Kidney capillary endothelial cell (primary cell): ENCODE measurements around the gene RPS6KA2.
"Not testable (repeated sequence)": the region's sequence is repeated elsewhere in the genome, so short reads cannot be mapped to it uniquely, and the experiment has no call there.

Source experiments
- DNase-seq: peaks from one replicate; pipeline ENCODE4 v3.0.0-alpha.2; 2018; ENCODE audit warnings: low spot score

RPS6KA2 gene

GRCh38 chr6:166635013-166635970, 8.2 kb upstream of the RPS6KA2 start:
- no peak for DNase-seq

- DNase-seq: not testable (repeated sequence)
These were observed 7.5 kb upstream of the RPS6KA2 start for GRCh38 chr6:166634581-166634980.

- peak; percentile 92 for DNase-seq
These were observed 6.9 kb upstream of the RPS6KA2 start for GRCh38 chr6:166633732-166634535.

GRCh38 chr6:166632731-166633130, 5.7 kb upstream of the RPS6KA2 start:
- no peak for DNase-seq

GRCh38 chr6:166630462-166630861, 3.4 kb upstream of the RPS6KA2 start:
- peak; percentile 72 for DNase-seq

DNA sequence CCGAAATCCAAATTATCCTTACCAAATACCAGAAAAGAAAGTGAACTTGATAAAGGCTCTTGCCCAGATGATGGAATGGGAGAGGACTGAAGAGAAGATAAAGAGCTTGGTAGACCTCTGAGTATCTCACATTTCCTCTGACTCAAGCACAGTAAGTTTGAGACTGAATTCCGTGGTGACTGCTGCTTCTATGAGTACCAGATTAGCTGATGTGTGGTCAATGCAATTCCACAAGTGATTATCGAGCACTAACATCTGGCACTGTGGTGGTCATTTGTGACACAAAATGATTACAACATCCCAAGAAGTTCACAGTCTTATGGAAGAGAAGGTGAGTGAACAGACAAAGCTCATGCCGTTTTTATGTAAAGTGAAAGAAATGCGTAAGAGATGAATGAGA, 2.6 kb upstream of the RPS6KA2 start:
- DNase-seq: no peak

DNA sequence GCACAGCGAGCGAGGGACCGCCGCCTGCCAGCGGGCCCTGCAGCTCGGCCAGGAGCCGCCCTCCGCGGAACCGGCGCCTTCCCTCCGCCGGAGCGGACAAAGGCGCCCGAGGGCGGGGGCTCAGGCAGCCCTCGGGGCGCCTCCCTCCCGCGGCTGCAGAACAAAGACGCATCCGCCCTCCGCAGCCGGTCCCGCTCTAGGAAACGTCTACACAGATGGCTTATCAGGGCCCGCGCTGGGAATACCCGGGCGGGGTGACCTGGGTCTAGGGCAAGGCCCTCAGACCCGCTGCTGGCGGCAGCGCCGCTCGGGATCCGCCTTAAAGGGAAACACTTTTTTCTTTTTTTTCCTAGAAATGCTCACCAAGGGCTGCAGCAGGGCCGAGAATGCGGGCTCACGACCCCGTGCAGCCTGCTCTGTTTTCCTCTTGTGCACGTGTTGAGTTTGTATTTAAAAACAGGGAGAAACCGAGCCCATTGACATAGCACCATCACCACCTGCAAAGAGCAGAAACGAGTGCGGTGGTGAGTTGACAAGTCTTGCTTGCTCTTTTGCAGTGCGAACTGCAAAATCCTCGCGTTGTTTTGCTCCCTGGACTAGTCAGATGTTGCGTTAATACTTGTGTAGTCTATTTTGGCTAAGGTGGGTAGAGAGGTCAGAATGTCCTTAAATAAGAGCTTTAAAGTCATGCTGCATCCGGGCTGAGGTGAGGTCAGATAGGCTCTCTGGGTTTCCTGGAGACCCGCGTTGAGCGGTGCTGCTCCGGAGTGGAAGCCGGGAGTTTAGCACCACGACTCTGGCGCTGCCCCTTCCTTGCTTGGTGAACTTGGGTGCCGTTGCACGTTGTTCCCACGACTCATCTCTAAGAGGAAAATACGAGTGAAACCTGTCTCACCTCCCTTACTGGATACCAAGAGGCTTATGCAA, 1.1 kb upstream of the RPS6KA2 start:
- DNase-seq: peak; percentile 83

DNA sequence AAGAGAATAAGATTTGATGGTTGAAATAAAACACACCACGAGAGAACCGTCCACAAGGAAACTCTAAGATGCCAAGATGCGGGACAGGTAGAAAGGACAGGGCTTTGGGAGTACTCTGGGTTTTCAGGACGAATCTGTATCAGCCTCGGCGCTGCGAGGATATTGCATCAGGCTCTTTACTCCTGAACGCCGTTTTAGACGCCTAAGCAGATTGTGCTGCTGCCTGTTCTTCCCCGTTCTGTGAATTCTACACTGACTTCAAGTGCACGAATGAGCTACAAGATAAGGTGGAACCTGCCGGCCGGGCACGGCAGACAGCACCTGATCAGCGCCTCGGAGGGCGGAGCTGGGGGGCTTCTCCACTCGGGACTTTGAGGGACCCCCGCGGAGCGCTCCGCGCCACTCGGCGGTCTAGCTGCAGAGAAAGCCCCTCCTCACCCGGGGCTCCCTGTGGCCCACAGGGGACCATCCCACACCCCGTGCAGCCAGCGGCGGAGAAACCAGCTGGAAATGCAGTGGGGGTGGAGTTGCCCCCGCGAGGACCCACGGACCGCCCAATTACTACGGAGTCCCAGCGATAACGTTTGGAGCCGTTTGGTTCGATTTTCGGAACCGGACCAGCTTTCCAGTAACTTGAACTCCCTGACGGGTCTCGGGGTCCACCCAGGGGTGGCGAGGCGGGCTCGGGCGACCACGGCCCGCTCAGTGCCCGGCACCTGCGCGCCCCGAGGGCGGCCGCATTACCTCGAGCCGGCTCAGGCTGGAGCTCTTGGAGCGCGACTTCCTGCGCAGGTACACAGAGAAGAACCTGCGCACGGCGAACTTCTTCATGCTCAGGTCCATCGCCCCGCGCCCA, 646 bp downstream of the RPS6KA2 start:
- no peak for DNase-seq

GRCh38 chr6:166625356-166625755, 1.7 kb downstream of the RPS6KA2 start:
- DNase-seq: no peak

DNA sequence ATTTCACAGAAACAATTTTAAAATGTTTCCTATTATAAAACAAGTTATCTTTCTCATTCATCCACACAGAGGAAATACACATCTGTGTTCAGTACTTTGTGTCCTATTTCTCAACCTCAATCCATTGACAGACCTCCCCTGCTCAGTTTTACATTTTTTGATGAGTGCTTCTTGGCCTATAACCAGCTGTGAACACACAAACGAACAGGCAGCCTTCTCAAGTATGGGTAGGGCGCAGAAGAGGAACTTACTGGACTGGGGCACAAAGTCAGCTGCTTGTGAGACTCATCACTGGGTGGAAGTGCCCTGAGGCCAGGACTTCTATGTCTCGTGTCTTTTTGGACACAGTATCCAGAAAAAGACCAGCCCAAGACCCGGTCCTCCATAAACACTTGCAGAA, 2.8 kb downstream of the RPS6KA2 start:
- no peak for DNase-seq

GRCh38 chr6:166623318-166623717, 3.7 kb downstream of the RPS6KA2 start:
- DNase-seq: no peak

GRCh38 chr6:166621114-166621540, 5.9 kb downstream of the RPS6KA2 start:
- DNase-seq: no peak

DNA sequence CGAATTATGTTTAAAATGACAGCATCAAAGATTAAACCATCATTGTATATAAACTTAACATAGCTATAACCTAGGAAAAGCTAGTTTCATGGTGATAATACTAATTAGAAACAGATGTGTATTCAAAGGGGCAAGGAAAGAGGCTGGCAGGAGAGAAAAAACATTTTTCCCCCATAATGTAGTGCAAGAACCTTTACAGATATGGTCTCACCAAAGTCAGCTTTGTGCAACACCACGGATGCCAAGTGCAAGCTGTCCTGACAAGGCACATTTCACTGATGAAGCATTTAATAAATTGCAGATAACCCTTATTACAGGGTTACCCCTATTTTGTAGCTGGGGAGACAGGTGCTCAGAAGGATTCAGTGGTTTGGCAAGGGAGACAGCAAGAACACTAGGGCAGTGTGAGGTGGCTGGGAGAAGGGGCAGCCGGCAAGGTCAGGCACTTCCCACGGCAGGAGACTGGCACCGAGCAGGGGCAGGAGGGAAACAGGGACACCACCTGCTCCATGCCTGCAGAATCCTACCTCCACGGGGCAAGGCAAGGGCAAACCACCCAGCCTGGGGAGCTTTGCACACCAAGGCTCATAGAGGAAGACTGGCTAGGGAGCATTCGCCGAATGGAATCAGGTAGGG, 6.5 kb downstream of the RPS6KA2 start:
- DNase-seq: no peak

GRCh38 chr6:166619912-166620311, 7.1 kb downstream of the RPS6KA2 start:
- DNase-seq: no peak

DNA sequence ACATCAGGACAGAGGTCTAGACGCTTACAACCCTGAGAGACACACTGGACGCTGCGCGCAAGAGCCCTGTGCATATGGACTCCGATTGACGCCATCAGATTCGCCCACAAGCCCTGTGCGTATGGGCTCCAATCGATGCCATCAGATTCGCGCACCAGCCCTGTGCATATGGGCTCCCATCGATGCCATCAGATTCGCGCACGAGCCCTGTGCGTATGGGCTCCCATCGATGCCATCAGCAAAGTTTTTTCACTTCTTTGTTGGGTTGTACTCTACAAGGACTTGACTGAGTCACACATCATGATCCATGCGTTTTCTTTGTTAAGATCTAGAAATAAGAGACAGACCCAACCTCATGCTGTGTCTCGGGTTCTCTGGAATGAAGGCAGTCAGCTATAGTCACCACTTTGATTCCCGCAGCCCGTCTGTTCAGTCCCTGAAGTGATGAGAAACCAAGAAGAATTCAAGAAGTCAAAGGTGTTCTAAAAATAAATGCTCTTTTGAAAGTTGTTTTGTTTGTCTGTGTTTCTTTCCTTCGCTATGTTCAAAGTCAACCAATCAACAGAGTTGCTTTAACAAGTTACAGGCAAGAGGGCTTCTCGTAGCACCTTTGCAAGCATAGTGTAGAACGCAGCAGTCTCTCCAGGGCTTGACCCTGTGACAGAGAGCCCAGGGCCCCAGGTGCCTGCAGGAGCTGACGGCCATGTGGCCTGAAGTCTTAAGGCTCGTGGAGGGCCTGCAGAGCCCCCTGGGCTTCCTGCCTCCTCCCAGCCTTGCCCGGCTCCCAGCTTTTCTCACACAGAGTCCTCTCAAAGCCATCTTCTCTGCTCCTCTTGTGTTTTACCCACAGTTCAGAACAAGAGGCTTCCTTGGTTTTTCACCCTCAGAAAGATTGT, 7.9 kb downstream of the RPS6KA2 start:
- DNase-seq: no peak

- no peak for DNase-seq
These were observed 8.8 kb downstream of the RPS6KA2 start for GRCh38 chr6:166618251-166618650.

- DNase-seq: no peak
These were observed 9.7 kb downstream of the RPS6KA2 start for GRCh38 chr6:166617359-166617758.

DNA sequence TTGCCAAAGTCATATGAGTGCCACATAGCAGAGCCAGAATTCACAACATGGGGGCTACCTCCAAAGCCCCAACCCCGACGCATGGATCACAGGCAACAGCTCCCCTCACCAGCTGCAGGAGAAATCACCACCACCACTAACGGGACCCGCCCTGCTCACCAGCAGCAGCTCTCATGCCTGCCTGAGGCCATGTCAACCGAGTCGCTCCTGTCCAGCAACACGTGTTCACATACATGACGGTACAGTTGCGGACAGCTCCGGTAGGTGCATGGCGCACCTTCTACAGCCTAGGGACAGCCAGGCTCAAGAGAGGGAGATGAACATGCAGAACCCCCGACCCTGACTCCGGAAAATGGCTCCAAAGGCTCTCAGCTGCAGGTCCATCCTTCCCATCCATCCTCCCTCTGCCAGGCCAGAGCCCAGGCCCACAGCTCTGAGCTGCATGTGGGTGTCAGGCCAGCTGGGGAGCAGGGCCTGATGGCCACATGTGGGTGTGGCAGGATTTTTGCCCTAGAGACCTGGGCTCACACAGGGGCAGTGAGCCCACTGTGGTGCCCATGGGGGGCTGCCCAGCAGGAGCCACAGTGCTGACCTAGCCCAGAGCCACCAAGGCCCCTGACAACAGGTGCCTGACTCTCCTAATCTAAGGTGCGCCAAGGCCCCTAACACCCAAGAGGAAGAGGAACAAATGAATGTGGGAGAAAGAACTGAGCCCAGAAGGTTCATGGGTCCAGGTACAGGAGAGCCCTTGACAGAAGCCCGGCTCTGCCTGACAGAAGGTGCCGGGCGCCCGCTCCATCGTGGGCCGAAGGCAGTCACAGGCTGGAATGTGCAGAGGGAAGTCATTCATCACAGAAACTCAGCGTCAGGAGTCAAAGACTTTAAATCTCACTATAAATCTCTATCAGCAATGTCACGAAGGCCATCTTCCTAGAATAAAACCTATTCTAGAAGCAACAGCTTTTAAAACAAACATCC, 10.5 kb downstream of the RPS6KA2 start:
- no peak for DNase-seq
